Endothelial cell of hepatic sinusoid (primary cell): ENCODE results near the gene GPC1.

Source experiments
- in situ Hi-C: cut with HindIII; loops from 2 replicates; pipeline ENCODE4 v1.10.0; 2017; ENCODE audit warnings: low sequenced_read_pairs

GPC1 gene

DNA sequence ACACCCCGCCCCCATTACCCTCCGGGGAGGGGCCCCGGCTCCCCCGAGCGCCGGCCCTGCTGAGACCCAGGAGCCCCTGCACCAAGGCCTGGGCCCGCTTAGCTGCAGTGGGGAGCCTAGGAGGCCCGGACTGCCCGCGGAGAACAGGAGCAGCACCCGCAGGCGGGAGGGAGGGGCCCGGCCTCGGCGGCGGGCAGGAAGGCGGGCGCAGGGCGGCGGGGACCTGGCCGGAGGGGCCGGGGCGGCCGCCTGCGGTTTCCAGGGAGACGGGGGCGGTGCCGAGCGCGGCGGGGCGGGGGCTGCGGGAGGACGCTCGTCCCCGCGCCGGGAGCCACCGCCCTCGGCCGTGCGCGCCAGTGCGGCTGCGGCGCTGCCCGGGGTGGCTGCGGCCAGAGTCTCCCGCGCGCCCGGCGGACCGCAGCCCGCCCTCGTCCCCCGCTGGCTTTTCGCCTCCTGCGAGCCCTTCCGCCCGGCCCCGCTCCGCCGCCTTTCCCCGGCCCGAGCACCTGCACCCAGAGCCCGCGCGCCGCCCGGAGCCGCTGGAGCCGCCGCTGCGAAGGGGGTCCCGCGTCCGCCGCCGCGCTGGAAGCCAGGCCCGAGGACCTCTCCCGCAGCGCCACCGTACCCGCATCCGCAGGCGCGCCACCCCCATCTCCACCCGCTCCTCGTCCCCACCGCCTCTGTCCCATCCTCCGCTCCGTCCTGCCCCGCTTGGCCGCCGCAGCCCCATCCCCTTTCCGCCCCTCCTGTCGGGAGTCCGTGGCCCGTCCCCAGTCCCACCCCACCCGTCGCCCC is 17.2 kb downstream of the GPC1 start:
- in situ Hi-C loops: no loop called here

DNA sequence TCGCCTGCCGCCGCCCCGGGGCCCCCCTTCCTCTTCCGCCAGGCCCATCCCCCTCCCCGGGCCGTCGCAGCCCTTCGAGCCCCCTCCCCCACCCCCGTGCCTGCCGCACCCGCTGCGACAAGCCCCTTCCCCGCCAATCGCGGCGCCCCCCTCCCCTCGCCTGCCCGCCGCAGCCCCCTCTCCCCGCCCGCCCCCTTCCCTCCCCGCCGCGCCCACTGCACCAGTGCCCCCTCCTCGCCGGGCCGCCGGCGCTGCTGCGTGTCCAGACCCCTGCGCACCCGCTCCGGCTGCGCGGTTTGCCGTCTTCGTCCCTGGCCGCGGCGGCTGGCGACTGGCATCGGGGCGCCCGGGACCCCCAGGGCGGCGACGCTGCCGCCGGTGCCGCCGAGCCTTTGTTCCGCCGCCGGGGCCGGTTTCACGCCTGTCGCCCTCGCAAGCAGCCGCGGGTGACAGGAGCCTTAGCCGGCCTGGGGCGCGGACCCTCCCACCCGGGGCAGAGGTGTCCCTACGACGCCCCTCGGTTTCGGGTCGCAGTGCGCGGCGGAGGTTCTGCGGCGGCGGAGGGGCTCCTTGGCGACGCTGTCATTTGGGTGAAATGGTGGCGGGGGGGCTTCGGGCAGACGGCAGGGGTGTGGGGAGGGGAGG is 18.1 kb downstream of the GPC1 start:
- in situ Hi-C loops: no loop called here

GRCh38 chr2:240454106-240454901 is 18.8 kb downstream of the GPC1 start:
- in situ Hi-C loops: no loop called here

- in situ Hi-C loops: no loop called here
Observed at GRCh38 chr2:240455272-240455646, 19.8 kb downstream of the GPC1 start.

DNA sequence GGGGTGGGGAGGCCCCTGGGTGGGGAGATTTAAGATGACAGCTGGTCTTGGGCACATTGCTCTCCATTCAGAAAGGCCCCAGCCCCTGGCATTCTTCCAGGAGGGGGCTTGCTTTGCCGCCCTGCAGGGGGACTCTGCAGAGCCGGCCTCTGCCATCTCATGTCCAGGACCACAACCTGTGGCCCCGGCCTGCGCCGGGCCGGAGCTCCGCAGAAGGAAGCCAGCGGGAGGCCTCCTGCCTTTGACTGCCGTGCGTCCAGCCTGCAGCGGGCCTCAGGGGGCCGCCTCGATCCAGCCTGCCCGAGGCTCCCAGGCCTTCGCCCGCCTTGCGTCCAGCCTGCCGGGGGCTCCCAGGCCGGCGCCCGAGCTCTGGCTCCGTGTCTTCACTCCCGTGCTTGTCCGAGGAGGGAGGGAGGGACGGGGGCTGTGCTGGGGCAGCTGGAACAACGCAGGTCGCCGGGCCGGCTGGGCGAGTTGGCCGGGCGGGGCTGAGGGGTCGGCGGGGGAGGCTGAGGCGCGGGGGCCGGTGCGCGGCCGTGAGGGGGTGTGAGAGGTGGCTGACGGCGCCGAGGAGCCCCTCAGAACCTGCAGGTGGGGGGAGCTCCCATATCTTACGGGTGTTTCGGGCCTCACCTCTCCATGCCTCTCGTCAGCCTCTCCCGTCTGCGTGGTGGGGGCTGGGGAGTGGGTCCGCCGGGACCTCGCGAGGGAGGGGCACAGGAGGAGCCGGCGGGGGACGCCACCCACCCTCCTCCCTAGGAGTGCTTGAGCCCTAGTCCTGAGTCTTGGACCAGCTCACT is 20.4 kb downstream of the GPC1 start:
- in situ Hi-C loops: no loop called here

- in situ Hi-C loops: no loop called here
Observed at GRCh38 chr2:240456447-240457222, 21.2 kb downstream of the GPC1 start.

GRCh38 chr2:240457223-240458043 is 22.0 kb downstream of the GPC1 start:
- in situ Hi-C loops: no loop called here

DNA sequence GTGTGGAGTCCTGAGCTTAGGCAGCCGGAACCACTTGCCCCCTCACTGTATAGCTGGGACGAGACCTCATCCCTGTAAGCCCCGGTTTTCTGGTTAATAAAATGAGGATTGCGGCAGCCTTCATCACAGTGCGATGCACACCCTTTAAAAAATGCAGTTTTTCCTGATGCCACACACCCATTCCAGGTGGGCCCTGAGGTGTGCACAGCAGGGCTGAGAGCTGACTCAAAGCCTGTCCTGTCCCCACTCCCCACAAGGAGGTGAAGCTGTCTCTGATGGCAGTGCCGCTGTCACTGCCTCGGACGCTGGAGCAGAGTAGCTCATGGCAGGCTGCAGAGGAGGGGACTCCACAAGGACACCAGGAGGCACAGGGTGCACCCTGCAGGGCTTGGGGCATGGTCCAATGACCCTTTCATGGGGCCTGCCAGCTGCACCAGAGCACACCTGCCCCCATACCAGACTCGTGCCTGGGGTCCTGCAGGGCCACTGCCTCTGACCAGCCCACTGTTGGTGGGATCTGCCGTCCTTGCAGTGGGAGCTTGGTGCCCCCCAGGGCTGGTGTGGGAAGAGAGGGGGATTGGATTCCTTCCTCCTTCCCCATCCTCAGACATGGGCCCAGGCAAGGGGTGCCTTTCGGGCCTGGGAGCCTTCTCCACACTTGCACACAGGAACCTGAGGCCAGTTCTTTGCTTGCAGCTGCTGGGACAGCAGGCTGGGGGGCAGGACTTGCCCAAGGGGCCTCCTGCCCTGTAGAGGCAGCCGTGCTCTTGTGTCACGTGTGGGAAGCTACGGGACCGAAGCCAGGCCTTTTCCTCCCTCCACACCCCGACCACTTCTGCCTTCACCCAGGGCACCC is 22.8 kb downstream of the GPC1 start:
- in situ Hi-C loops: no loop called here

- in situ Hi-C loops: no loop called here
Observed at GRCh38 chr2:240458900-240459391, 23.5 kb downstream of the GPC1 start.

- in situ Hi-C loops: no loop called here
Observed at GRCh38 chr2:240459401-240460252, 24.2 kb downstream of the GPC1 start.

DNA sequence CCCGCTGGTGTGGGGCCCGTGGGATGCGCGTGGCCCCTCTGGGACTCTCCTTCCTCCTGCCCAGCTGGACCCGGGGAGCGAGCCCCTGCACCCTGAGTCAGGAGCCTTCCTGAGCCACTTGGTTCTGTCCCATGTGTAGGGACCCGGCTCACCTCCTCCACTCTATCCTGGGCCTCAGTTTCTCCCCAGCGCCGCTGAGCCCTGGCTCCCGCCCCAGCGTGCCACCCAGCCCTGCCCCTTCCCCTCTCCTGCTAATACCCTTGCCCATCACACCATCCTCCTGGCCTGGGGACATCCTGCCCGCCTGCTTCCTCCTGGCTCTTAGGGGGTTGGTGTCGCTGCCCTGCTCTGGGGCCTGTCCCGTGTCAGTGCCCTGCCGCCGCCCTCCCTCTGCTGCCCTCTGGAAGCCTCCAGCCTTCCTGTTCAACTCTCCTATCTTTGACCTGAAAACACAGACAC is 24.8 kb downstream of the GPC1 start:
- in situ Hi-C loops: no loop called here

- in situ Hi-C loops: no loop called here
Observed at GRCh38 chr2:240460781-240461431, 25.4 kb downstream of the GPC1 start.

- in situ Hi-C loops: no loop called here
Observed at GRCh38 chr2:240461471-240462072, 26.1 kb downstream of the GPC1 start.

DNA sequence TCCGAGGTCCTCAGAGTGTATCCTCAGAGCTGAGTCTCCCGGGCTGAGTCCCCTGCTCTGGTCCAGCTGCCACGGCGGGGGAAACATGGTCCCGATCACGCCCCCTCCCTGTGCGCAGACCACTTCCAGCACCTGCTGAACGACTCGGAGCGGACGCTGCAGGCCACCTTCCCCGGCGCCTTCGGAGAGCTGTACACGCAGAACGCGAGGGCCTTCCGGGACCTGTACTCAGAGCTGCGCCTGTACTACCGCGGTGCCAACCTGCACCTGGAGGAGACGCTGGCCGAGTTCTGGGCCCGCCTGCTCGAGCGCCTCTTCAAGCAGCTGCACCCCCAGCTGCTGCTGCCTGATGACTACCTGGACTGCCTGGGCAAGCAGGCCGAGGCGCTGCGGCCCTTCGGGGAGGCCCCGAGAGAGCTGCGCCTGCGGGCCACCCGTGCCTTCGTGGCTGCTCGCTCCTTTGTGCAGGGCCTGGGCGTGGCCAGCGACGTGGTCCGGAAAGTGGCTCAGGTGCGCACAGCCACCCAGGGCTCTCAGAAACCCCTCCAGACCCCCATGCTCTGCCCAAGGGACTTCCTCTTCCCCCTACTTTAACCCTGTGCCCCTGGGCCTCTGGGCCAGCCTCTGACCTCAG is 26.7 kb downstream of the GPC1 start:
- in situ Hi-C loops: no loop called here

- in situ Hi-C loops: no loop called here
Observed at GRCh38 chr2:240462707-240463273, 27.3 kb downstream of the GPC1 start.
